ENCODE results near the gene GARS1.

GARS1 gene

DNA sequence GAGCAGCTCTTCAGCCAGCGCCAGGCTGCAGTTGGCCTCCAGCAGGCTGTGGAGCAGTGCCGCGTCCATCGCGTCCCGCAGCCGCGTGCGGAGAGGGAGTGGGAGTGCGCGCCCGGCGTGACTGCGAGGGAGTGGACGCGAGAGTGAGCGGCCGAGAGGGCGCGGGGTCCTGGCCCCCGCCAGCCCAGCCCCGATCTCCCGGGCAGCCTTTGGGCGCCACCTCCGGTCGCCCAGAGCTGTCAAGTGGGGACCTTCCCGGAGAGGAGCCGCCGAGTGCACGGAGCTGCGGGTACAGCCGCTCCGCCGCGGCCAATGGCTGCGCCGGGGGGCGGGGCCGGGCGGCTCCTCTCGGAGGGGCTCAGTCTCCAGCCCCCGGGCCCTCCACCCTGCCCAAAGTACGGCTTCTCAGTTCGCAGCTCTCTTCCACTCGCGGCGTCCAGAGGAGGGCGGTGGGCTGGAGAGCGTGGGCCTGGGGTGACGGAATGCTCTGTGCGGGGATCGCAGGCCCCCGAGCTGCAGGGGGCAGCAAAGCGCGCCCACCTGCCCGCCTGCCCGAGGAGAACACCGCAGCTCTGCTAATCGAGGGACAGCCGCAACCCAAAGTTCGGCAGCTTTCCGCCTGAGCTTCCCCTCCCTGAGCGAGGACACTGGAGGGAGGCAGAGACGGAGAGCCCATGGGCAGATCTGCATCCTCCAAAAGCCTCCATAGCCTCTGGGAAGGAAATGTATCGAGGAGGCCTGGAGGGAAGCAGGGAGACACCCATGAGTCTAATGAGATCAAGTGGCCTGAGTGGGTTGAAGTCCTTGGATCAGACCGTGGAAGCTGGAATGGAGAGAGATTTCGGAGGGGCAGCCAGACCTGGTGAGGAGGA is 87.8 kb downstream of the GARS1 start, which contains the start of gene CRHR2:
Gene CRHR2 (minus strand): TSS at position 245 of the 872 bp plus-strand sequence. CDS start 176 bp downstream, at position 69.
- no peak for FAIRE-seq

DNA sequence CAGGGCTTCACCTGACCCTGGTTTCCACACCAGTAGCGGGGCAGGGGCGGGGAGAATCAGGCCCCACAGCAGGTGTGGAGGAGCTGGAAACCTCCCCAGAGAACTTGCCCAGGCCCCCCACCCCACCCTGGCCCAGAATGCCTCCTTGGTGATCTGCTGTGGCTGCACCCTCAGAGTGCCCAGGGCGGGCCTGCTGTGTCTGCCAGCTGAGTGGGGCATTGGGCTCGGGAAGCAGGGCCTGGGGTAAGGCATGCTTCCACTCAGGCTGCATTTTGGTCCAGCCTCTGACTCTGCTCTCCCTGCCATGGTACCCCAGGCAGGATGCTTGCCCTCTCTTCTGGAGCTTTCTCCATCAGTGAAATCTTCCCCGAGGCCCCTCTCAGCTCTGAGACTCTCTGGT is 88.6 kb downstream of the GARS1 start:
- FAIRE-seq, result no peak

Data from endometrium (tissue), 2 donors.